HepG2 (cell line): ENCODE measurements around the gene ATP8B1. TPM values are rescaled to one million over a fixed set of nuclear protein-coding genes. Genes with fewer than 3 reads are reported as not detected.

Source experiments
- ATAC-seq: fragments of 200-7000 bp; cut with Tn5 transposase; 3 replicates; pipeline ENCODE4 v1.9.1; 2020; ENCODE audit warnings: mild to moderate bottlenecking, moderate library complexity
- BruUV-seq: library from RNA; stranded (reverse); fragments of 400-500 nt; replicated peaks from 2 replicates; lab custom pipeline; 2021; lab: Mats Ljungman, UMichigan
- CTCF ChIA-PET: fragments of 300-600 bp; formaldehyde crosslinking; extraction: SDS; loops from one replicate; lab custom pipeline; 2021; ENCODE audit warnings: low total read pairs, inconsistent platforms, low intra/inter-chr PET ratio; lab: Yijun Ruan, JAX
- POLR2A ChIA-PET: fragments of 350-600 bp; sonication (Branson Sonifier 250); formaldehyde crosslinking; loops from one replicate; lab custom pipeline; 2020; ENCODE audit warnings: antibody characterized with exemption, inconsistent platforms; lab: Yijun Ruan, JAX
- DNase-seq: peaks from one replicate; pipeline ENCODE4 v3.0.0-alpha.2; 2015; ENCODE audit warnings: low spot score
- FAIRE-seq: peaks from 3 replicates; lab custom pipeline; 2011; peaks lifted over from hg19 to GRCh38; lab: Jason Lieb, UNC
- H2AFZ ChIP-seq: one replicate; pipeline ENCODE4 v1.6.1; 2011; ENCODE audit warnings: low read length, inconsistent platforms
- H3K27ac ChIP-seq: fragments of 300-600 bp; 3 replicates; pipeline ENCODE4 v1.8.0; 2011; ENCODE audit warnings: mixed run types, mild to moderate bottlenecking, mixed read lengths, low read length, inconsistent platforms; ENCODE audit not compliant: insufficient read depth; ENCODE audit errors: extremely low read length
- H3K27me3 ChIP-seq, 2 experiments: fragments of 200-600 bp in 1 of 2; 2 replicates in 1 of 2; 3 replicates in 1 of 2; pipeline versions ENCODE4 v1.6.0 to v1.8.0; 2011; ENCODE audit warnings: low read length in 2 of 2, mild to moderate bottlenecking in 2 of 2, moderate library complexity in 2 of 2, inconsistent platforms in 1 of 2; ENCODE audit not compliant: insufficient read depth in 2 of 2, control insufficient read depth in 1 of 2
- H3K36me3 ChIP-seq, 2 experiments: fragments of 200-600 bp in 1 of 2; replicated peaks in 1 of 2; 2 replicates in 1 of 2; 3 replicates in 1 of 2; pipeline versions ENCODE4 v1.5.1 to v1.8.0; 2011; ENCODE audit warnings: low read length in 2 of 2, inconsistent platforms in 1 of 2; ENCODE audit not compliant: insufficient read depth in 2 of 2, control insufficient read depth in 1 of 2
- H3K4me1 ChIP-seq: 2 replicates; pipeline ENCODE4 v1.5.1; 2012; ENCODE audit warnings: low read length, inconsistent platforms; ENCODE audit not compliant: insufficient read depth
- H3K4me2 ChIP-seq: 2 replicates; pipeline ENCODE4 v1.6.0; 2011; ENCODE audit warnings: low read depth, low read length, inconsistent platforms
- H3K4me3 ChIP-seq, 3 experiments: fragments of 200-600 bp in 1 of 3; sonication (generic), shearing (Covaris generic) in 1 of 3; replicated peaks in 1 of 3; 2 replicates each; pipeline ENCODE4 v1.5.1; 2011 to 2016; ENCODE audit warnings: low read length in 3 of 3, inconsistent platforms in 2 of 3, low read depth in 2 of 3, mild to moderate bottlenecking in 2 of 3, control low read depth in 1 of 3, mixed read lengths in 1 of 3; ENCODE audit not compliant: insufficient read depth in 1 of 3
- H3K79me2 ChIP-seq: one replicate; pipeline ENCODE4 v1.6.1; 2011; ENCODE audit warnings: low read length, inconsistent platforms; ENCODE audit not compliant: insufficient read depth
- H3K9ac ChIP-seq: 2 replicates; pipeline ENCODE4 v1.6.0; 2011; ENCODE audit warnings: mild to moderate bottlenecking, low read depth, low read length, inconsistent platforms; ENCODE audit not compliant: insufficient read depth
- H3K9me3 ChIP-seq: 2 replicates; pipeline ENCODE4 v1.5.1; 2012; ENCODE audit warnings: mild to moderate bottlenecking, low read length
- H4K20me1 ChIP-seq: 2 replicates; pipeline ENCODE4 v1.6.0; 2011; ENCODE audit warnings: inconsistent platforms, mild to moderate bottlenecking, low read length, moderate library complexity; ENCODE audit not compliant: insufficient read depth
- AGO2 ChIP-seq: fragments of 200-400 bp; formaldehyde crosslinking; optimal IDR thresholded peaks from 2 replicates; pipeline ENCODE3; 2017; ENCODE audit warnings: mild to moderate bottlenecking, low read depth, low read length, moderate library complexity
- GTF3A ChIP-seq: sonication (generic); formaldehyde crosslinking; conservative IDR thresholded peaks from 2 replicates; pipeline ENCODE4 v1.4.0; 2020; ENCODE audit warnings: mild to moderate bottlenecking, missing genetic modification reagents
- KDM5B ChIP-seq: sonication (generic); formaldehyde crosslinking; IDR thresholded peaks from 2 replicates; pipeline ENCODE4 v1.4.0; 2020; ENCODE audit warnings: missing genetic modification reagents, mild to moderate bottlenecking, borderline replicate concordance
- NR1H2 ChIP-seq: sonication (generic); formaldehyde crosslinking; IDR thresholded peaks from 2 replicates; pipeline ENCODE4 v1.8.1; 2022; ENCODE audit warnings: low read depth, missing genetic modification reagents, borderline replicate concordance
- RELA ChIP-seq: sonication (generic); formaldehyde crosslinking; IDR thresholded peaks from 2 replicates; pipeline ENCODE4 v1.4.0; 2020; ENCODE audit warnings: missing genetic modification reagents
- REST ChIP-seq, 2 experiments: IDR thresholded peaks; 2 replicates each; pipeline ENCODE4 v1.6.1; 2011 to 2012; ENCODE audit warnings: low read length in 2 of 2, borderline replicate concordance in 1 of 2, low read depth in 1 of 2, mild to moderate bottlenecking in 1 of 2, moderate library complexity in 1 of 2
- SOX6 ChIP-seq, 2 experiments: fragments of 450-650 bp in 1 of 2; sonication (generic) in 1 of 2; formaldehyde crosslinking in 1 of 2; IDR thresholded peaks; 2 replicates each; pipeline versions ENCODE4 v1.4.0 to v1.6.1; 2017 to 2020; ENCODE audit warnings: antibody characterized with exemption in 1 of 2, mild to moderate bottlenecking in 1 of 2, missing genetic modification reagents in 1 of 2
- YY1 ChIP-seq: IDR thresholded peaks from 2 replicates; pipeline ENCODE4 v1.6.1; 2011; ENCODE audit warnings: low read length, low read depth, moderate library complexity, mild to moderate bottlenecking; ENCODE audit not compliant: insufficient read depth, insufficient replicate concordance
- ZMYM3 ChIP-seq: sonication (generic); formaldehyde crosslinking; IDR thresholded peaks from 2 replicates; pipeline ENCODE4 v1.5.1; 2020; ENCODE audit warnings: mild to moderate bottlenecking, missing genetic modification reagents
- ZNF17 ChIP-seq: sonication (generic); formaldehyde crosslinking; IDR thresholded peaks from 2 replicates; pipeline ENCODE4 v1.5.0; 2020; ENCODE audit warnings: mild to moderate bottlenecking, missing genetic modification reagents
- ZNF329 ChIP-seq: sonication (generic); formaldehyde crosslinking; IDR thresholded peaks from 2 replicates; pipeline ENCODE4 v1.9.0; 2021; ENCODE audit warnings: low read depth, mild to moderate bottlenecking, missing genetic modification reagents
- ZNF781 ChIP-seq: sonication (generic); formaldehyde crosslinking; IDR thresholded peaks from 2 replicates; pipeline ENCODE4 v1.5.1; 2020; ENCODE audit warnings: borderline replicate concordance, mild to moderate bottlenecking, missing genetic modification reagents; ENCODE audit errors: not compliant biosample characterization
- ZNF841 ChIP-seq: sonication (generic); formaldehyde crosslinking; IDR thresholded peaks from 2 replicates; pipeline ENCODE4 v1.8.1; 2023; ENCODE audit warnings: missing genetic modification reagents, borderline replicate concordance
- ZXDC ChIP-seq: sonication (generic); formaldehyde crosslinking; IDR thresholded peaks from 2 replicates; pipeline ENCODE4 v1.5.0; 2020; ENCODE audit warnings: mild to moderate bottlenecking, missing genetic modification reagents
- WGBS: methylation state at CpG from one replicate; pipeline ENCODE4 v1.1.6; 2017; ENCODE audit warnings: low lambda C conversion rate; 5-methylcytosine and 5-hydroxymethylcytosine counted together
- in situ Hi-C: cut with HindIII; loops from 2 replicates; pipeline ENCODE4 v1.10.0; 2017; ENCODE audit warnings: low pct_unique_long_range_greater_than_20kb; ENCODE audit not compliant: extremely low pct_ligation_motif_present
- intact Hi-C: fragments of 100-400 bp; cut with micrococcal nuclease; formaldehyde crosslinking; loops from one replicate; pipeline ENCODE4 v1.10.0; 2022; ENCODE audit not compliant: unreplicated experiment
- polyA plus RNA-seq, 8 experiments: library from polyadenylated mRNA; depleted of rRNA in 3 of 8; stranded (reverse) in 7 of 8; unstranded in 1 of 8; fragments of >200 nt; fragmentation: Illumina TruSeq in 4 of 8; extraction: Trizol in 4 of 8; gene quantifications; 2 replicates each; pipeline versions ENCODE4 v1.2.1 to v1.2.3, GENCODE V29; 2011 to 2016; ENCODE audit warnings: low read depth in 4 of 8, missing spikeins in 1 of 8, mixed read lengths in 1 of 8; ENCODE audit not compliant: insufficient read depth in 1 of 8
- total RNA-seq, 5 experiments: library from RNA; depleted of rRNA; stranded (reverse); fragments of >200 nt; fragmentation: Illumina TruSeq; extraction: Trizol; gene quantifications; 2 replicates each; pipeline ENCODE4 v1.2.3, GENCODE V29; 2016; ENCODE audit warnings: low read depth in 1 of 5
- TF ChIP-seq, protein P1 (sequence below): sonication (generic); formaldehyde crosslinking; IDR thresholded peaks from 2 replicates; pipeline ENCODE4 v1.8.1; 2023; ENCODE audit warnings: mild to moderate bottlenecking, inconsistent platforms, moderate library complexity, missing genetic modification reagents, borderline replicate concordance

Gene ATP8B1
- total and polyA plus RNA-seq, 2 of the 13 experiments (the other 11 are each of a cell fraction or from before 2014, with no cell fraction given), result 2.8 to 4.0 TPM

DNA sequence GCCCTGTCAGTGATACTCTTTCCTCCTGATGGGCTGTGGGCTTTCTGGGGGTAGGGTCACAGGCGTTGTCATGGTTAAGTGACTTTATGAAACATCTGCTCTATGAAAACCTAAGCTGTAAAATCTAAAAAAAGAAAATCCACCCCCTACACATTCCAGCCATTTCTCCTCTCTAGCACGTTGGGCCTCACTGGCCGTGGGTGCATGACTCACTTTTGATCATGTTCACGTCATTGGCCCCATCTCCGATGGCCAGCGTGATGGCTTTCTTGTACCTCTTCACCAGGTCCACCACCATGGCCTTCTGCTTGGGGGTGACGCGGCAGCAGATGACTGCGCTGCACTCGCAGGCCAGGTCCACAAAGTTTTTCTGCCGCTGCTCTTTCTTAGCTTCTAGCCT lies 142.2 kb downstream of the ATP8B1 start:
- Histone ChIP-seq H3K27me3 (no peaks in the 10 kb centered on the region), H3K27ac (no peak overlapping the region), H3K9ac (no peak overlapping the region), H2AFZ (no peak overlapping the region), H3K79me2 (no peaks in the 10 kb centered on the region), H4K20me1 (no peaks in the 10 kb centered on the region), H3K4me1 (no peaks in the 10 kb centered on the region), H3K4me3 (no peak overlapping the region), H3K4me2 (no peak overlapping the region), H3K36me3 (no peaks in the 10 kb centered on the region), H3K9me3 (peaks cover under 1% of the 10 kb centered on the region; the same call in 1 of the 2 replicates)
- 96% methylated on average over 11 of the region's 11 CpGs for WGBS
- POLR2A ChIA-PET, result no interaction called here
- no TSS peak for BruUV-seq
- intact Hi-C loops (no loop called here), in situ Hi-C loops (no loop called here)
- ATAC-seq, result no peak
- no peak for FAIRE-seq
- CTCF ChIA-PET, result no interaction called here
- no peak for DNase-seq
- no peak for TF ChIP-seq ZNF329 (CRISPR knock-in tag)
- TF ChIP-seq NR1H2, result no peak
- no peak for TF ChIP-seq AGO2
- TF ChIP-seq ZXDC (CRISPR knock-in tag), result no peak
- no peak for TF ChIP-seq ZNF781 (CRISPR knock-in tag)
- no peak for TF ChIP-seq REST (IDR thresholded peaks at IDR 0.05; ENCODE audit: borderline replicate concordance in 1 of 2, low read depth in 1 of 2, low read length in 2 of 2)
- TF ChIP-seq RELA, result no peak
- TF ChIP-seq ZMYM3, result no peak
- TF ChIP-seq YY1, result no peak
- TF ChIP-seq ZNF841, result no peak
- TF ChIP-seq KDM5B (CRISPR knock-in tag), result no peak
- TF ChIP-seq SOX6 (IDR thresholded peaks at IDR 0.05), result no peak
- no peak for TF ChIP-seq SOX6 (CRISPR knock-in tag; IDR thresholded peaks at IDR 0.05)
- TF ChIP-seq GTF3A (CRISPR knock-in tag), result no peak
- TF ChIP-seq, protein P1, sequence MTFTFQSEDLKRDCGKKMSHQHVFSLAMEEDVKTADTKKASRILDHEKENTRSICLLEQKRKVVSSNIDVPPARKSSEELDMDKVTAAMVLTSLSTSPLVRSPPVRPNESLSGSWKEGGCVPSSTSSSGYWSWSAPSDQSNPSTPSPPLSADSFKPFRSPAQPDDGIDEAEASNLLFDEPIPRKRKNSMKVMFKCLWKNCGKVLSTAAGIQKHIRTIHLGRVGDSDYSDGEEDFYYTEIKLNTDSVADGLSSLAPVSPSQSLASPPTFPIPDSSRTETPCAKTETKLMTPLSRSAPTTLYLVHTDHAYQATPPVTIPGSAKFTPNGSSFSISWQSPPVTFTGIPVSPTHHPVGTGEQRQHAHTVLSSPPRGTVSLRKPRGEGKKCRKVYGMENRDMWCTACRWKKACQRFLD (CRISPR knock-in tag), result no peak
- TF ChIP-seq ZNF17 (CRISPR knock-in tag), result no peak
